GM18858 (cell line): ENCODE data around the gene ASIP.

Experiments used
- ATAC-seq: cut with Tn5 transposase; IDR thresholded peaks from one replicate; pipeline ENCODE4 v1.9.1; 2021; ENCODE audit not compliant: unreplicated experiment

ASIP gene

DNA sequence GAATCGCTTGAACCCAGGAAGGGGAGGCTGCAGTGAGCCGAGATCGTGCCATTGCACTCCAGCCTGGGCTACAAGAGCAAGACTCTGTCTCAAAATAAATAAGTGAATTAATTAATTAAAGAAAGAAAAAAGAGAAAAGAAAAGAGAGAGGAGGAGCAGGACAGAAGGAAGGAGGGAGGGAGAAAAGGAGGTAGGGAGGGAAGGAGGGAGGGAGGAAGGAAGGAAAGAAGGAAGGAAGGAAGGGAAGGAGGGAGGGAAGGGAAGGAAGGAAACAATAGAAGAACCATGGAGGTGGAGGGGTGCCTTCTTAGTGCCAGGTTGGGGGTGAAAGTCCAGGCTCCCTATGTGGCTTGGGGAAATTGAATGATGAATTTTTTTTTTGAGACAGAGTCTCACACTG, 68.5 kb downstream of the ASIP start:
- ATAC-seq, result no peak

DNA sequence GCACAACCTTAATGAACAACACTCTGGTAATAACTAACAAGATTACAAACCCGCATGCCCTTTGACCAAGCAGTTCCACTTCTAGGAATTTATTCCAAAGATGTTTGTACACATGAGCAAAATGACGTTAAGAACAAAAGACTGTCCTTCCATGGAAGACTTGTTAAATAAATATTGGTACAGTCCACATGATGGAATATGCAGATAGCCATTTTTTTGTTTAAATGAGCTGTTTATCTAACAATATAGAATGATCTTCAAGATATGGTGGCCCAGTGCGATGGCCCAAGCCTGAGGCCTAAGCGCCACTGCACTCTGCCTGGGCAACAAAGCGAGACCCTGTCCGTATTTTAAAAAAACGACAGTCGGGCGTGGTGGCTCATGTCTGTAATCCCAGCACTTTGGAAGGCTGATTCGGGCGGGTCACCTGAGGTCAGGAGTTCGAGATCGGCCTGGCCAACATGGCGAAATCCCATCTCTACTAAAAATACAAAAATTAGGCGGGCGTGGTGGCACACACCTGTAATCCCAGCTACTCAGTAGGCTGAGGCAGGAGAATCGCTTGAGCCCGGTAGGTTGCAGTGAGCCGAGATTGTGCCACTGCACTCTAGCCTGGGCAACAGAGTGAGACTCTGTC, 69.4 kb downstream of the ASIP start:
- no peak for ATAC-seq

DNA sequence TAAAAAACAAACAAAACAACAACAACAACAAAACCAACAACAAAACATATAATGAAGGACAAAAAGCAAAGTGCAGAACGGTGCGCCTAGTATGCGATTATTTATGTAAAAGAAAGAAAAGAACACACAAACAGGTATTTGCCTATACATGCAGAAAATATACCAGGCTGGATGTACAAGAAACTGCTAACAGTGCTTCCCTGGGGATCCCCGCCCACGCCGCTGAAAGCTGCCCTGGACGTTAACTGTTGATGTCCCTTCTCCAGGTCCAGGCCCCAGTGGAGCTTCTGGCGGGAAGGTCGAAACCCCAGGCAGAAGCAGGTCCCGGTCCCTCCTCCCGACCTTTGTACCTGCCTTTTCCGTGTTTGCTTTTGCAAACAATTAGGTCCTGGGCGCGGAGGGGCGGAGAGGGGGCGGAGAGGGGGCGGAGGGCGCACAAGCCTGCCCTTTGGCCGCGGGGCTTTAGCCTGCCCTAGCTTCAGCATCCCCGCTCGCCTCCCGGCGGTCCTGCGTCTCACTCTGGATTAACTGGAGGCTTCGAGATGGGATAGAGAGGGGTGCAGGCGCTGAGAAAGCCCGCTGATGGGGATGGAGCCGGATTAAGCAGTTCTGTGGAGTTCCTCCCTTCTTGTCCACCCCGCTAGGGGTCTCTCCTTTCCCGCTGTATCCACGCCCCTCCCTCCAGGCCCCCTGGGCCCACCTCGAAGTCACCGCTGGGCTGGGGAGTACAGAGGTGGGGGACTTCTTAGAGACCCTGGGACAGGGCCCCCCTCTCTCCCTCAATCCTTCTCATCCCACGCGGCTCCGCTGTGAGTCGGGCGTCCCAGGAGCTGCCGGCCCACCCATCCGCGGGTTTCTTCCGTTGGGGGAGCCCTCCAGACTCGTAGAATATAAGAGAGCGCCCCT, 70.1 kb downstream of the ASIP start:
- ATAC-seq, result no peak

DNA sequence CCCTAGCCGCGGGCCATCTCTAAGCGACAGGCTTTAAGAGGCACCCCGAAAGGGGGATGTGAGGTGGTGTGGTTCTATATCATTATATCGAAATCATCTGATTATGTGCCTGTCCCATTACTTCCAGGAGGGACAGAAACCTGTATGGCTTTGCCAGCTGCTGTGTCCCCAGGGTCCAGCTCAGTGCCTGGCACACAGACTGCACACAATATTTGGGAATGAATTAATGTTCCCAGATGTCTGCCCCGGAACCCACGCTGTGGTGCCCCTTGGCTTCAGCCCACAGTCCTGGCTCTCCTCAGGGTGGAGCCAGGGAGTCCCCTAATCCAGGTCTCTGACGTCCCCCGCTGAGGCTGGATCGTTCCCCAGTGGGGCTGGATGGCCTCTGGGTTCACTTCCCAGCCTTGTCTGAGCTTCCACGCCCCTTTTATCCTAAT, 70.8 kb downstream of the ASIP start:
- ATAC-seq, result no peak

GRCh38 chr20:34312544-34313217, 71.5 kb downstream of the ASIP start:
- ATAC-seq, result peak; percentile 66

DNA sequence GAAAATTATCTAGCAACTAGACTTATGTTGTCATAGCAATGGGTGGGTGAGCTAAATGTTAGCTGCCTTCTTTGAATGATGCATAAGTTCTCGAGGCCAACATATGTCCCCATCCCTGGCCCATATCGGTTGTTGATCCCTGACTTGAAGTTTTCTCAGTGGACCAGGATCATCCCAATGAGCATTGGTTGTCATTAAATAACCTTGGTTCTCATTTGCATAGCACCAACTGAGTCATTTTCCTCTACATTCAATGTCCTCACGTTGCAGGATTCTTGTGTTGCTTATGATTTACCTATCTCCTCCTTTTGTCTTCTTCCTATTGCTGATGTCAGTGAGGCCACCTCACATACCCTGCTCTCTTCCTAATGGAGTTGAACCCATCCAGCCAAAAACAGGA, 74.0 kb downstream of the ASIP start:
- ATAC-seq, result no peak

DNA sequence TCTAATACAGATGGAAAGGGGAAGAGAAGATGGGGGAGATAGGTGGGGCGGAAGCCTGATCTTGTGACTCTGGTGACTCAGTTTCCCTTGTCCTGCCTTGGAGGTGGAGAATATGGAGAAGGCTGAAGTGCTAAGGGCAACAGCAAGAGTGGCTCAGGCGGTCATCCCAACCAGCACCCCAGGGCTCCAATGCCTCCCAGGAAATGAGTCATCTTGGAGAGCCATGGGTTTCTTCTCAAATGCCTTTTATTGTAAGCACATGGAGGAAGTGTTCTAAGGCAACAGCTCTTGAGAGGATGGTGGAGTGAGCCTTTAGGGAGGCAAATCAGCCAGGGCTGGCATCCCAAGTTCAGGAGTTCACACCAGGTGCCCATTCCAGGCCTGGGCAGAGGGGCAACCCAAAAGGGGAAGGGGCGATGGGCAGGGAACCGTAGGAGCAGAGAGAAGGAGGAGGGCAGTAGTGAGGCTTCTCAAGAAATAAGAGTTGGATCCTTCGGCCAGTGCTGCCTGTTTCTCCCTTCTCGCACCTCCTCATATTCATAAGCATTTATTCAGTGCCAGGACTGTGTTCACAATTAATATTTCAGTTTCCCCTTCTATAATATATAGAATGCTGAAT, 75.1 kb downstream of the ASIP start:
- ATAC-seq, result no peak
